Memory B cell (primary cell): ENCODE data around the gene PRKCA.

Source experiments
- ATAC-seq: fragments of 150-1000 bp; cut with Tn5 transposase; 2 replicates; pipeline ENCODE4 v1.10.0; 2021; ENCODE audit warnings: low read depth, mild to moderate bottlenecking, moderate library complexity
- DNase-seq, 2 donors: peaks; one replicate each; pipeline ENCODE4 v3.0.0; 2022; ENCODE audit warnings: low spot score in 2 of 2
- H3K27ac Mint-ChIP-seq: one replicate; pipeline ENCODE4 v1.8.0; 2022; ENCODE audit warnings: mild to moderate bottlenecking, moderate library complexity, mixed read lengths
- H3K27me3 Mint-ChIP-seq: one replicate; pipeline ENCODE4 v1.8.0; 2022; ENCODE audit warnings: mixed read lengths
- H3K36me3 Mint-ChIP-seq: one replicate; pipeline ENCODE4 v1.8.0; 2022; ENCODE audit warnings: mild to moderate bottlenecking, mixed read lengths
- H3K4me1 Mint-ChIP-seq: one replicate; pipeline ENCODE4 v1.8.0; 2022; ENCODE audit warnings: mixed read lengths
- H3K4me3 Mint-ChIP-seq: one replicate; pipeline ENCODE4 v1.8.0; 2022; ENCODE audit warnings: mild to moderate bottlenecking, moderate library complexity, mixed read lengths
- H3K9me3 Mint-ChIP-seq: one replicate; pipeline ENCODE4 v1.8.0; 2022; ENCODE audit warnings: mixed read lengths

PRKCA gene

GRCh38 chr17:66795486-66795885 lies 493.1 kb downstream of the PRKCA start:
- no peaks in the 10 kb centered on the region for H3K9me3 Mint-ChIP-seq
- H3K27me3 Mint-ChIP-seq, result peaks cover 10% of the 10 kb centered on the region
- no peak overlapping the region for H3K27ac Mint-ChIP-seq
- H3K4me3 Mint-ChIP-seq, result no peak overlapping the region
- H3K4me1 Mint-ChIP-seq, result peaks cover 7% of the 10 kb centered on the region
- DNase-seq (no peak), ATAC-seq (no peak)
- H3K36me3 Mint-ChIP-seq, result no peaks in the 10 kb centered on the region

GRCh38 chr17:66799849-66800537 lies 497.6 kb downstream of the PRKCA start:
- Mint-ChIP-seq H3K27ac (no peak overlapping the region), H3K9me3 (no peaks in the 10 kb centered on the region), H3K36me3 (no peaks in the 10 kb centered on the region), H3K4me3 (no peak overlapping the region), H3K4me1 (no peaks in the 10 kb centered on the region), H3K27me3 (no peaks in the 10 kb centered on the region)
- ATAC-seq (no peak), DNase-seq (no peak)

GRCh38 chr17:66803474-66803951 lies 501.1 kb downstream of the PRKCA start:
- Mint-ChIP-seq H3K9me3 (peaks cover 1% of the 10 kb centered on the region), H3K36me3 (no peaks in the 10 kb centered on the region), H3K27ac (no peak overlapping the region), H3K4me3 (no peak overlapping the region), H3K27me3 (peaks cover 4% of the 10 kb centered on the region), H3K4me1 (peaks cover 2% of the 10 kb centered on the region)
- ATAC-seq, result no peak
- no peak for DNase-seq

- Mint-ChIP-seq H3K4me1 (peaks cover 2% of the 10 kb centered on the region), H3K27ac (no peak overlapping the region), H3K9me3 (peaks cover 1% of the 10 kb centered on the region), H3K36me3 (no peaks in the 10 kb centered on the region), H3K27me3 (peaks cover 4% of the 10 kb centered on the region), H3K4me3 (no peak overlapping the region)
- no peak for DNase-seq
- no peak for ATAC-seq
Observed at GRCh38 chr17:66805567-66805966, 503.2 kb downstream of the PRKCA start.

- no peak for DNase-seq
- Mint-ChIP-seq H3K27ac (no peak overlapping the region), H3K27me3 (peaks cover 7% of the 10 kb centered on the region), H3K9me3 (peaks cover 1% of the 10 kb centered on the region), H3K36me3 (no peaks in the 10 kb centered on the region), H3K4me3 (no peak overlapping the region), H3K4me1 (peaks cover 2% of the 10 kb centered on the region)
- ATAC-seq, result no peak
Observed at GRCh38 chr17:66807182-66807581, 504.8 kb downstream of the PRKCA start.

GRCh38 chr17:66809408-66809807 lies 507.0 kb downstream of the PRKCA start:
- H3K4me3 Mint-ChIP-seq, result no peak overlapping the region
- DNase-seq, result no peak
- H3K27ac Mint-ChIP-seq, result no peak overlapping the region
- peaks cover 4% of the 10 kb centered on the region for H3K9me3 Mint-ChIP-seq
- peaks cover 17% of the 10 kb centered on the region for H3K27me3 Mint-ChIP-seq
- H3K36me3 Mint-ChIP-seq, result no peaks in the 10 kb centered on the region
- H3K4me1 Mint-ChIP-seq, result peaks cover 2% of the 10 kb centered on the region
- no peak for ATAC-seq

GRCh38 chr17:66810951-66811682 lies 508.7 kb downstream of the PRKCA start:
- peaks cover 4% of the 10 kb centered on the region for H3K9me3 Mint-ChIP-seq
- H3K27ac Mint-ChIP-seq, result no peak overlapping the region
- ATAC-seq (no peak), DNase-seq (no peak)
- peaks cover 2% of the 10 kb centered on the region for H3K4me1 Mint-ChIP-seq
- no peak overlapping the region for H3K4me3 Mint-ChIP-seq
- H3K27me3 Mint-ChIP-seq, result peaks cover 17% of the 10 kb centered on the region
- no peaks in the 10 kb centered on the region for H3K36me3 Mint-ChIP-seq

- ATAC-seq, result no peak
- no peak for DNase-seq
- Mint-ChIP-seq H3K36me3 (no peaks in the 10 kb centered on the region), H3K27ac (no peak overlapping the region), H3K4me3 (no peak overlapping the region), H3K9me3 (peaks cover 4% of the 10 kb centered on the region), H3K4me1 (peaks cover 2% of the 10 kb centered on the region), H3K27me3 (peaks cover 17% of the 10 kb centered on the region)
Observed at GRCh38 chr17:66811683-66812054, 509.3 kb downstream of the PRKCA start.

- H3K9me3 Mint-ChIP-seq, result peaks cover 4% of the 10 kb centered on the region
- no peak overlapping the region for H3K27ac Mint-ChIP-seq
- no peak overlapping the region for H3K4me3 Mint-ChIP-seq
- no peaks in the 10 kb centered on the region for H3K36me3 Mint-ChIP-seq
- peaks cover 16% of the 10 kb centered on the region for H3K27me3 Mint-ChIP-seq
- peaks cover under 1% of the 10 kb centered on the region for H3K4me1 Mint-ChIP-seq
- DNase-seq, result no peak
- no peak for ATAC-seq
Observed at GRCh38 chr17:66812571-66812970, 510.2 kb downstream of the PRKCA start.

GRCh38 chr17:66813296-66813695 lies 510.9 kb downstream of the PRKCA start:
- Mint-ChIP-seq H3K27me3 (peaks cover 14% of the 10 kb centered on the region), H3K36me3 (peaks cover 2% of the 10 kb centered on the region), H3K9me3 (peaks cover 7% of the 10 kb centered on the region), H3K4me3 (no peak overlapping the region), H3K4me1 (no peaks in the 10 kb centered on the region), H3K27ac (no peak overlapping the region)
- no peak for ATAC-seq
- DNase-seq, result no peak

- DNase-seq, result no peak
Observed at GRCh38 chr17:66814026-66814425, 511.6 kb downstream of the PRKCA start.

GRCh38 chr17:66814570-66814969 lies 512.2 kb downstream of the PRKCA start:
- Mint-ChIP-seq H3K4me3 (no peak overlapping the region), H3K4me1 (no peaks in the 10 kb centered on the region), H3K27me3 (peaks cover 13% of the 10 kb centered on the region), H3K27ac (no peak overlapping the region), H3K9me3 (peaks cover 9% of the 10 kb centered on the region), H3K36me3 (peaks cover 2% of the 10 kb centered on the region)
- no peak for DNase-seq
- no peak for ATAC-seq

More at GRCh38 chr17:66814026-66814425, 511.6 kb downstream of the PRKCA start:
- H3K27ac Mint-ChIP-seq, result no peak overlapping the region
- peaks cover 13% of the 10 kb centered on the region for H3K27me3 Mint-ChIP-seq
- no peak for ATAC-seq
- H3K4me1 Mint-ChIP-seq, result no peaks in the 10 kb centered on the region
- H3K36me3 Mint-ChIP-seq, result peaks cover 2% of the 10 kb centered on the region
- peaks cover 9% of the 10 kb centered on the region for H3K9me3 Mint-ChIP-seq
- no peak overlapping the region for H3K4me3 Mint-ChIP-seq

- H3K9me3 Mint-ChIP-seq, result peaks cover 7% of the 10 kb centered on the region
- ATAC-seq, result no peak
- H3K27me3 Mint-ChIP-seq, result peaks cover 9% of the 10 kb centered on the region
- peaks cover 2% of the 10 kb centered on the region for H3K36me3 Mint-ChIP-seq
- no peak overlapping the region for H3K4me3 Mint-ChIP-seq
- no peak for DNase-seq
- H3K4me1 Mint-ChIP-seq, result no peaks in the 10 kb centered on the region
- no peak overlapping the region for H3K27ac Mint-ChIP-seq
Observed at GRCh38 chr17:66817750-66818149, 515.3 kb downstream of the PRKCA start.

GRCh38 chr17:66819466-66819865 lies 517.1 kb downstream of the PRKCA start:
- Mint-ChIP-seq H3K27me3 (peaks cover 1% of the 10 kb centered on the region), H3K4me3 (no peak overlapping the region), H3K4me1 (no peaks in the 10 kb centered on the region), H3K9me3 (peaks cover 6% of the 10 kb centered on the region), H3K27ac (no peak overlapping the region), H3K36me3 (peaks cover 2% of the 10 kb centered on the region)
- ATAC-seq (no peak), DNase-seq (no peak)
